Measurements from ENCODE around the gene BCL2. TPM values are rescaled to one million over a fixed set of nuclear protein-coding genes. Genes with fewer than 3 reads are reported as not detected.

Gene BCL2
- total and polyA plus RNA-seq, 2 experiments from 2014 or later: 0.02 to 0.98 TPM

GRCh38 chr18:63318889-63319382, 633 bp downstream of the BCL2 start:
- H3K9me3 ChIP-seq (ENCODE audit: low read depth): no peaks in the 10 kb centered on the region
- no peak overlapping the region for H3K27ac ChIP-seq
- DNase-seq (ENCODE audit: low read depth in 1 of 2, low spot score in 1 of 2): no peak
- no peaks in the 10 kb centered on the region for H3K36me3 ChIP-seq
- H3K4me3 ChIP-seq: peak overlapping the region; percentile 54
- TF ChIP-seq CTCF (IDR thresholded peaks at IDR 0.05; ENCODE audit: low read depth, low read length): no peak
- peaks cover 52% of the 10 kb centered on the region for H3K27me3 ChIP-seq
- no peaks in the 10 kb centered on the region for H3K4me1 ChIP-seq (ENCODE audit: low read depth)

GRCh38 chr18:63317982-63318888, 1.3 kb downstream of the BCL2 start:
- Histone ChIP-seq H3K9me3 (ENCODE audit: low read depth) (no peaks in the 10 kb centered on the region), H3K4me3 (peak overlapping the region; percentile 54), H3K36me3 (no peaks in the 10 kb centered on the region), H3K27ac (no peak overlapping the region), H3K27me3 (peaks cover 54% of the 10 kb centered on the region), H3K4me1 (ENCODE audit: low read depth) (no peaks in the 10 kb centered on the region)
- TF ChIP-seq CTCF (IDR thresholded peaks at IDR 0.05; ENCODE audit: low read depth, low read length): peak; percentile 48
- peak in 1 of 2 donors; percentile 35 for DNase-seq (ENCODE audit: low read depth in 1 of 2, low spot score in 1 of 2)

- DNase-seq (ENCODE audit: low read depth in 1 of 2, low spot score in 1 of 2): no peak
- TF ChIP-seq CTCF (IDR thresholded peaks at IDR 0.05; ENCODE audit: low read depth, low read length): no peak
- no peaks in the 10 kb centered on the region for H3K9me3 ChIP-seq (ENCODE audit: low read depth)
- no peaks in the 10 kb centered on the region for H3K4me1 ChIP-seq (ENCODE audit: low read depth)
- no peaks in the 10 kb centered on the region for H3K36me3 ChIP-seq
- H3K4me3 ChIP-seq: no peak overlapping the region
- no peak overlapping the region for H3K27ac ChIP-seq
- H3K27me3 ChIP-seq: peaks cover 55% of the 10 kb centered on the region
Observed at GRCh38 chr18:63317556-63317946, 2.0 kb downstream of the BCL2 start.

GRCh38 chr18:63316612-63317555, 2.7 kb downstream of the BCL2 start:
- Histone ChIP-seq H3K4me3 (no peak overlapping the region), H3K4me1 (ENCODE audit: low read depth) (no peaks in the 10 kb centered on the region), H3K27me3 (peaks cover 55% of the 10 kb centered on the region)

More at GRCh38 chr18:63316612-63317555, 2.7 kb downstream of the BCL2 start:
- TF ChIP-seq CTCF (IDR thresholded peaks at IDR 0.05; ENCODE audit: low read depth, low read length): no peak
- no peaks in the 10 kb centered on the region for H3K36me3 ChIP-seq
- no peaks in the 10 kb centered on the region for H3K9me3 ChIP-seq (ENCODE audit: low read depth)
- no peak overlapping the region for H3K27ac ChIP-seq
- DNase-seq (ENCODE audit: low read depth in 1 of 2, low spot score in 1 of 2): no peak

All from cardiac muscle cell (in vitro differentiated cells and primary cell).